GM12878 (cell line): ENCODE measurements around the gene DPRX. TPM values are rescaled to one million over a fixed set of nuclear protein-coding genes. Genes with fewer than 3 reads are reported as not detected.

Experiments
- ATAC-seq: fragments of 200-7000 bp; cut with Tn5 transposase; 3 replicates; pipeline ENCODE4 v1.9.1; 2020; ENCODE audit warnings: mild to moderate bottlenecking, moderate library complexity
- BruUV-seq: library from RNA; stranded (reverse); fragments of 400-500 nt; replicated peaks from 2 replicates; lab custom pipeline; 2021; lab: Mats Ljungman, UMichigan
- CTCF ChIA-PET: fragments of 300-600 bp; sonication (Branson Sonifier 250); formaldehyde crosslinking; extraction: SDS; loops from one replicate; lab custom pipeline; 2021; ENCODE audit warnings: inconsistent platforms; lab: Yijun Ruan, JAX
- POLR2A ChIA-PET: fragments of 350-600 bp; formaldehyde crosslinking; extraction: SDS; loops from one replicate; lab custom pipeline; 2021; ENCODE audit warnings: inconsistent platforms; lab: Charles Lee
- RAD21 ChIA-PET: fragments of 300-600 bp; sonication (Branson Sonifier 250); formaldehyde crosslinking; loops from one replicate; lab custom pipeline; 2023; ENCODE audit warnings: antibody characterized with exemption; ENCODE audit not compliant: unreplicated experiment; lab: Charles Lee
- SMC1A ChIA-PET: fragments of 300-600 bp; sonication (Branson Sonifier 250); formaldehyde crosslinking; loops from one replicate; lab custom pipeline; 2023; ENCODE audit not compliant: unreplicated experiment, uncharacterized antibody; lab: Charles Lee
- DNase-seq: peaks from one replicate; pipeline ENCODE4 v3.0.0-alpha.2; 2011; ENCODE audit warnings: low read depth, low spot score
- FAIRE-seq: peaks from 3 replicates; lab custom pipeline; 2011; peaks lifted over from hg19 to GRCh38; lab: Jason Lieb, UNC
- H2AFZ ChIP-seq: 2 replicates; pipeline ENCODE4 v1.6.0; 2011; ENCODE audit warnings: low read depth, low read length, control low read depth; ENCODE audit not compliant: control insufficient read depth
- H3K27ac ChIP-seq: 2 replicates; pipeline ENCODE4 v1.5.1; 2011; ENCODE audit warnings: control low read depth; ENCODE audit not compliant: control insufficient read depth, insufficient read depth
- H3K27me3 ChIP-seq, 2 experiments: replicated peaks in 1 of 2; 2 replicates each; pipeline versions ENCODE4 v1.6.0 to v1.6.1; 2011; ENCODE audit warnings: low read length in 1 of 2; ENCODE audit not compliant: control insufficient read depth in 2 of 2, insufficient read depth in 2 of 2
- H3K36me3 ChIP-seq, 2 experiments: 2 replicates each; pipeline ENCODE4 v1.5.1; 2011; ENCODE audit warnings: low read length in 1 of 2; ENCODE audit not compliant: control insufficient read depth in 2 of 2, insufficient read depth in 2 of 2
- H3K4me1 ChIP-seq: 2 replicates; pipeline ENCODE4 v1.6.1; 2011; ENCODE audit warnings: mild to moderate bottlenecking, low read length, moderate library complexity, mixed read lengths; ENCODE audit not compliant: control insufficient read depth, insufficient read depth
- H3K4me2 ChIP-seq: 2 replicates; pipeline ENCODE4 v1.6.0; 2011; ENCODE audit warnings: control low read depth; ENCODE audit not compliant: control insufficient read depth, insufficient read depth
- H3K4me3 ChIP-seq: fragments of 200-600 bp; sonication (generic); 2 replicates; pipeline ENCODE4 v1.5.1; 2016
- H3K79me2 ChIP-seq: 2 replicates; pipeline ENCODE4 v1.6.0; 2011; ENCODE audit warnings: low read length; ENCODE audit not compliant: control insufficient read depth, insufficient read depth
- H3K9ac ChIP-seq: 2 replicates; pipeline ENCODE4 v1.8.0; 2011; ENCODE audit warnings: low read length, control low read depth, mixed read lengths; ENCODE audit not compliant: control insufficient read depth, insufficient read depth
- H3K9me3 ChIP-seq: replicated peaks from 3 replicates; pipeline ENCODE4 v1.5.1; 2011; ENCODE audit warnings: mild to moderate bottlenecking, low read length; ENCODE audit not compliant: control insufficient read depth, insufficient read depth
- H4K20me1 ChIP-seq: 2 replicates; pipeline ENCODE4 v1.6.0; 2011; ENCODE audit not compliant: control insufficient read depth, insufficient read depth
- FOXM1 ChIP-seq: IDR thresholded peaks from 2 replicates; pipeline ENCODE4 v1.6.1; 2012; ENCODE audit warnings: low read depth, mild to moderate bottlenecking, inconsistent platforms, low read length, moderate library complexity
- NFXL1 ChIP-seq: fragments of 450-650 bp; IDR thresholded peaks from 2 replicates; pipeline ENCODE4 v1.6.1; 2017; ENCODE audit warnings: antibody characterized with exemption, mild to moderate bottlenecking, borderline replicate concordance
- RFX5 ChIP-seq: IDR thresholded peaks from 2 replicates; pipeline ENCODE4 v1.6.1; 2011; ENCODE audit warnings: low read depth, low read length, improper control_type of control experiment
- SIN3A ChIP-seq: IDR thresholded peaks from 2 replicates; pipeline ENCODE4 v1.6.1; 2012; ENCODE audit warnings: low read depth, low read length, improper control_type of control experiment
- SP1 ChIP-seq: IDR thresholded peaks from one replicate; pipeline ENCODE4 v1.6.1; 2011; ENCODE audit warnings: low read depth, low read length
- TARDBP ChIP-seq: IDR thresholded peaks from 2 replicates; pipeline ENCODE4 v1.6.1; 2016; ENCODE audit warnings: borderline replicate concordance
- ZNF384 ChIP-seq: IDR thresholded peaks from 2 replicates; pipeline ENCODE4 v1.6.1; 2012; ENCODE audit warnings: low read depth, mild to moderate bottlenecking, low read length, improper control_type of control experiment, borderline replicate concordance
- WGBS: methylation state at CpG from one replicate; pipeline ENCODE4 v1.1.6; 2016; ENCODE audit warnings: low lambda C conversion rate; ENCODE audit not compliant: insufficient replicate concordance, insufficient coverage; ENCODE audit errors: missing lambda C conversion rate; 5-methylcytosine and 5-hydroxymethylcytosine counted together
- in situ Hi-C: fragments of 300-500 bp; cut with MboI; formaldehyde crosslinking; loops from 9 replicates; pipeline ENCODE4 v1.14.3; 2018; ENCODE audit warnings: mixed read lengths
- intact Hi-C: fragments of 100-400 bp; cut with micrococcal nuclease; formaldehyde crosslinking; loops from one replicate; pipeline ENCODE4 v1.14.2; 2022; ENCODE audit not compliant: unreplicated experiment
- polyA plus RNA-seq, 11 experiments: library from polyadenylated mRNA; depleted of rRNA in 4 of 11; unstranded in 6 of 11; stranded (reverse) in 5 of 11; fragments of >200 nt; fragmentation: Nextera tagmentation in 4 of 11; fragmentation: Illumina TruSeq in 1 of 11; extraction: Ambion mirVana in 4 of 11; extraction: Trizol in 1 of 11; gene quantifications; 1 replicate in 1 of 11; 2 replicates in 10 of 11; pipeline versions ENCODE4 v1.2.1 to v1.2.3, GENCODE V29; 2011 to 2016; ENCODE audit warnings: inconsistent platforms in 2 of 11, missing spikeins in 2 of 11, low read depth in 1 of 11
- total RNA-seq, 4 experiments: library from RNA; depleted of rRNA in 3 of 4; stranded (reverse); fragments of >200 nt in 3 of 4; fragmentation: Illumina TruSeq in 1 of 4; extraction: Trizol in 1 of 4; gene quantifications; 2 replicates each; pipeline versions ENCODE4 v1.2.1 to v1.2.3, GENCODE V29; 2013 to 2021
- TF ChIP-seq, protein P1 (sequence below): IDR thresholded peaks from 2 replicates; pipeline ENCODE4 v1.6.1; 2012; ENCODE audit warnings: mild to moderate bottlenecking, low read depth, low read length
- TF ChIP-seq, protein P2 (sequence below): IDR thresholded peaks from 2 replicates; pipeline ENCODE4 v1.6.1; 2011; ENCODE audit warnings: low read depth, mild to moderate bottlenecking, low read length, moderate library complexity, borderline replicate concordance; ENCODE audit errors: extremely low read depth

The DPRX gene
- total and polyA plus RNA-seq, 10 of the 15 experiments (the other 5 are each of a cell fraction or from before 2014, with no cell fraction given): not detected

DNA sequence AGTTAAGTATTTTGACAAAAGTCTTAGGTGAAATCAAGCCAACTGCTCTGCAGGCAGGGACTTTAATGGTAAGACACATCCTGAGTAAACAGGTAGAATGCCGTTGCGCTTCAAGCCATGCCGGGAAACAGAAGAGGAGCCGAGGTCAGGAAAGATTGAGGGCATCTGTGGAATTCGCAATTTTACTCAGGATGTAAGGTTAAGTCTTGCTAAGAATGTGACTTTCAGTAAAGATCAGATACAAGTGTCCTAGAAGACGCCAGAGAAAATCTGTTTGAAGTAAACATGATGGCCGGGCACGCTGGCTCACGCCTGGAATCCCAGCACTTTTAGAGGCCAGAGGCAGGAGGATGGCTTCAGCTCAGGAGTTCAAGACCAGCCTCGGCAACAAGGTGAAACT lies 33.4 kb upstream of the DPRX start:
- Histone ChIP-seq H3K79me2 (no peaks in the 10 kb centered on the region), H3K4me1 (no peaks in the 10 kb centered on the region), H3K9ac (no peak overlapping the region), H4K20me1 (no peaks in the 10 kb centered on the region), H3K36me3 (no peaks in the 10 kb centered on the region), H3K4me3 (no peak overlapping the region), H3K27me3 (no peaks in the 10 kb centered on the region), H3K9me3 (no peaks in the 10 kb centered on the region; the same call in 2 of the 3 replicates), H3K4me2 (no peak overlapping the region), H2AFZ (no peak overlapping the region), H3K27ac (no peak overlapping the region)
- ATAC-seq: no peak
- intact Hi-C loops (no loop called here), in situ Hi-C loops (no loop called here)
- 67% methylated on average over 10 of the region's 10 CpGs for WGBS
- ChIA-PET SMC1A (no interaction called here), RAD21 (no interaction called here), CTCF (no interaction called here), POLR2A (no interaction called here)
- no peak for DNase-seq
- BruUV-seq: no TSS peak
- FAIRE-seq: no peak
- TF ChIP-seq ZNF384 (no peak), NFXL1 (no peak), SIN3A (no peak), RFX5 (no peak), TARDBP (no peak), SP1 (no peak), FOXM1 (no peak)
- TF ChIP-seq, protein P1, sequence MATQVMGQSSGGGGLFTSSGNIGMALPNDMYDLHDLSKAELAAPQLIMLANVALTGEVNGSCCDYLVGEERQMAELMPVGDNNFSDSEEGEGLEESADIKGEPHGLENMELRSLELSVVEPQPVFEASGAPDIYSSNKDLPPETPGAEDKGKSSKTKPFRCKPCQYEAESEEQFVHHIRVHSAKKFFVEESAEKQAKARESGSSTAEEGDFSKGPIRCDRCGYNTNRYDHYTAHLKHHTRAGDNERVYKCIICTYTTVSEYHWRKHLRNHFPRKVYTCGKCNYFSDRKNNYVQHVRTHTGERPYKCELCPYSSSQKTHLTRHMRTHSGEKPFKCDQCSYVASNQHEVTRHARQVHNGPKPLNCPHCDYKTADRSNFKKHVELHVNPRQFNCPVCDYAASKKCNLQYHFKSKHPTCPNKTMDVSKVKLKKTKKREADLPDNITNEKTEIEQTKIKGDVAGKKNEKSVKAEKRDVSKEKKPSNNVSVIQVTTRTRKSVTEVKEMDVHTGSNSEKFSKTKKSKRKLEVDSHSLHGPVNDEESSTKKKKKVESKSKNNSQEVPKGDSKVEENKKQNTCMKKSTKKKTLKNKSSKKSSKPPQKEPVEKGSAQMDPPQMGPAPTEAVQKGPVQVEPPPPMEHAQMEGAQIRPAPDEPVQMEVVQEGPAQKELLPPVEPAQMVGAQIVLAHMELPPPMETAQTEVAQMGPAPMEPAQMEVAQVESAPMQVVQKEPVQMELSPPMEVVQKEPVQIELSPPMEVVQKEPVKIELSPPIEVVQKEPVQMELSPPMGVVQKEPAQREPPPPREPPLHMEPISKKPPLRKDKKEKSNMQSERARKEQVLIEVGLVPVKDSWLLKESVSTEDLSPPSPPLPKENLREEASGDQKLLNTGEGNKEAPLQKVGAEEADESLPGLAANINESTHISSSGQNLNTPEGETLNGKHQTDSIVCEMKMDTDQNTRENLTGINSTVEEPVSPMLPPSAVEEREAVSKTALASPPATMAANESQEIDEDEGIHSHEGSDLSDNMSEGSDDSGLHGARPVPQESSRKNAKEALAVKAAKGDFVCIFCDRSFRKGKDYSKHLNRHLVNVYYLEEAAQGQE: no peak
- TF ChIP-seq, protein P2, sequence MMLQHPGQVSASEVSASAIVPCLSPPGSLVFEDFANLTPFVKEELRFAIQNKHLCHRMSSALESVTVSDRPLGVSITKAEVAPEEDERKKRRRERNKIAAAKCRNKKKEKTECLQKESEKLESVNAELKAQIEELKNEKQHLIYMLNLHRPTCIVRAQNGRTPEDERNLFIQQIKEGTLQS: no peak
